Erythroblast (primary cell): Measurements from ENCODE around the gene SLIT1.

Experiments used
- GATA1 ChIP-seq: IDR thresholded peaks from 2 replicates; pipeline ENCODE4 v1.6.1; 2011; ENCODE audit warnings: low read depth, mild to moderate bottlenecking, control low read depth, low read length, moderate library complexity
- POLR2A ChIP-seq: IDR thresholded peaks from 2 replicates; pipeline ENCODE4 v1.6.1; 2011; ENCODE audit warnings: mild to moderate bottlenecking, low read length

DNA sequence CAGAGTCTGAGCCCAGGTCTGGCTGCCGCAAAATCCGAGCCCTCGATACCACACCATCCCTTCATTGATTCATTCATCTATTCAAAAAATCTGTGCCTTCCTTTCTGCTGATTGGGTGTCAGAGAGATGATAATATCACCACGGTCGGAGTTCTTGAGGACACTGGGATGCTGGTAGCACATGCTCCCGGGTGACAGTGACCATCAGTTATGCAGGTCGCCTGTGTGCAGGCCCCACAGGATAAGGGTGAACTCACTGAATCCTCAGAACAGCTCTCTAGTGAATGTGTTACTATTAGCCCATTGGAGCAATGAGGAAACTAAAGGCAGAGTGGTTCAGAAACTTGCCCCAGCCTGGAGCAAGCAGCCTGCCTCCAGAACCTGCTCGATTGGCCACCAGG lies 145.1 kb downstream of the SLIT1 start:
- no peak for TF ChIP-seq POLR2A
- no peak for TF ChIP-seq GATA1
